ENCODE data around the gene TMEM91. TPM values are rescaled to one million over a fixed set of nuclear protein-coding genes. Genes with fewer than 3 reads are reported as not detected.
"Not testable (repeated sequence)": the region's sequence is repeated elsewhere in the genome, so short reads cannot be mapped to it uniquely, and the experiment has no call there.

Gene TMEM91
- total RNA-seq, 4 donors from 2014 or later, result 9.7 to 17.2 (median 14.1) TPM

DNA sequence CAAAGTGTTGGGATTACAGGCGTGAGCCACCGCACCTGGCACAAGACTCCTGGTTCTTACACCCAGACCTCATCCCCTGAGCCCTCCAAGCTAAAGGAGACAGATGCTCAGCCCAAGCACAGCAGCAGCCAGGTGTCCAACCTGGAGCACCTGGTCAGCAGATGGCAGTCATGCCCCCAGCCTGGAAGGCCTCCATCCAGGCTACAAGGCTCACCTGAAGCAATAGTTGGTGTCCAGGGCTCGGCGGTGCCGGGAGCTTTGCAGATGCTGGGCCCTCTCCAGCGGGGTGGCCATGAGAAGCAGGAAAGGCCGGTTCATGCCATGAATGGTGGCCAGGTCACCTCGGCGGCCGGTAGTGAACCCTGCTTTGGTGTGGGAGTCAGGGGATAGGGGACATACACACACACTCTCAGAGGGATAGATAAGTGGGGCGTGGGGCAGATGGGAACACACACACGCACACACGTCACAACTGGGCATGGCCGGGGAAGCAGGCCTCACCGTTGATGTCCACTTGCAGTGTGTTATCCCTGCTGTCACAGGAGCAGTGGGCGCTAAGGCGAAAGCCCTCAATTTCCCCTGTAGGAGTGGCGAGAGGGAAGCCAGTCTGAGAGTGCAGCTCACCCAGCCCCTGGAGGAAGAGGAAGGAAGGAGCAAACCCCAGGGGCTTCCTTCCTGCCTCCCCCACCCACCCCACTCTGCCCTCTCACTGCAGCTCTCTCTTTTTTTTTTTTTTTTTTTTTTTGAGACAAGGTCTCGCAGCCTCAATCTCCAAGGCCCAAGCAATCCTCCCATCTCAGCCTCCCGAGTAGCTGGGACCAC, 34.5 kb upstream of the TMEM91 start:
- intact Hi-C loops (cut with DNase I), result no loop called here
- DNase-seq (ENCODE audit: extremely low spot score), result no peak
- Histone ChIP-seq H3K27ac (replicated peaks in 1 of 4) (no peak overlapping the region), H3K9me3 (no peaks in the 10 kb centered on the region), H3K36me3 (peaks cover 20 to 91% (median 72%) of the 10 kb centered on the region in 4 donors), H3K27me3 (no peaks in the 10 kb centered on the region), H3K4me3 (no peak overlapping the region), H3K4me1 (peaks cover 0 to 5% (median 0%) of the 10 kb centered on the region in 4 donors)
- TF ChIP-seq EP300 (IDR thresholded peaks at IDR 0.05) (no peak), POLR2A (IDR thresholded peaks at IDR 0.05; ENCODE audit: low read depth) (no peak), POLR2AphosphoS5 (IDR thresholded peaks at IDR 0.05) (no peak)
- TF ChIP-seq, protein P1, sequence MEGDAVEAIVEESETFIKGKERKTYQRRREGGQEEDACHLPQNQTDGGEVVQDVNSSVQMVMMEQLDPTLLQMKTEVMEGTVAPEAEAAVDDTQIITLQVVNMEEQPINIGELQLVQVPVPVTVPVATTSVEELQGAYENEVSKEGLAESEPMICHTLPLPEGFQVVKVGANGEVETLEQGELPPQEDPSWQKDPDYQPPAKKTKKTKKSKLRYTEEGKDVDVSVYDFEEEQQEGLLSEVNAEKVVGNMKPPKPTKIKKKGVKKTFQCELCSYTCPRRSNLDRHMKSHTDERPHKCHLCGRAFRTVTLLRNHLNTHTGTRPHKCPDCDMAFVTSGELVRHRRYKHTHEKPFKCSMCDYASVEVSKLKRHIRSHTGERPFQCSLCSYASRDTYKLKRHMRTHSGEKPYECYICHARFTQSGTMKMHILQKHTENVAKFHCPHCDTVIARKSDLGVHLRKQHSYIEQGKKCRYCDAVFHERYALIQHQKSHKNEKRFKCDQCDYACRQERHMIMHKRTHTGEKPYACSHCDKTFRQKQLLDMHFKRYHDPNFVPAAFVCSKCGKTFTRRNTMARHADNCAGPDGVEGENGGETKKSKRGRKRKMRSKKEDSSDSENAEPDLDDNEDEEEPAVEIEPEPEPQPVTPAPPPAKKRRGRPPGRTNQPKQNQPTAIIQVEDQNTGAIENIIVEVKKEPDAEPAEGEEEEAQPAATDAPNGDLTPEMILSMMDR (IDR thresholded peaks at IDR 0.05), result no peak
- WGBS, result 90% methylated on average over 20 of the region's 20 CpGs

DNA sequence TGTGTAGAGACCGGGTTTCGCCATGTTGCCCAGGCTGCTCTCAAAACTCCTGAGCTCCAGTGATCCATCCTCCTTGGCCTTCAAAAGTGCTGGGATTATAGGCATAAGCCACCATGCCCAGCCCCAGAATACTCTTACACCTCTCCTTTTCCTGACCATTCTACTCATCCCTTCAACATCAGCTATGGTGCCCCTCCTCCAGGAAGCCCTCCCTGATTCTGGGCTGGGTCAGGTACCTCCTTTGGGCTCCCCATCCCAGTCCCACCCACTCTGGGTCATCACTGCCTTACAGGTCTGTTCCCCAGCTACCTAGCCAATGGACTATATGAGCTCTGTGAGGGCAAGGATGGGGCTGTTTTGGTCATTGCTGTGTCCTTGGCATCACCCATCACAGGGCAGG, 32.2 kb upstream of the TMEM91 start:
- Histone ChIP-seq H3K27me3 (no peaks in the 10 kb centered on the region), H3K36me3 (peaks cover 20 to 90% (median 69%) of the 10 kb centered on the region in 4 donors), H3K4me3 (no peak overlapping the region), H3K4me1 (peaks cover 0 to 9% (median 4%) of the 10 kb centered on the region in 4 donors), H3K9me3 (no peaks in the 10 kb centered on the region), H3K27ac (replicated peaks in 1 of 4) (no peak overlapping the region)
- 86% methylated on average over 2 of the region's 2 CpGs for WGBS
- DNase-seq (ENCODE audit: extremely low spot score), result no peak
- TF ChIP-seq EP300 (IDR thresholded peaks at IDR 0.05), result no peak
- TF ChIP-seq POLR2A (IDR thresholded peaks at IDR 0.05; ENCODE audit: low read depth), result no peak
- TF ChIP-seq, protein P1 (IDR thresholded peaks at IDR 0.05), result no peak
- TF ChIP-seq POLR2AphosphoS5 (IDR thresholded peaks at IDR 0.05), result no peak
- intact Hi-C loops (cut with DNase I), result no loop called here

DNA sequence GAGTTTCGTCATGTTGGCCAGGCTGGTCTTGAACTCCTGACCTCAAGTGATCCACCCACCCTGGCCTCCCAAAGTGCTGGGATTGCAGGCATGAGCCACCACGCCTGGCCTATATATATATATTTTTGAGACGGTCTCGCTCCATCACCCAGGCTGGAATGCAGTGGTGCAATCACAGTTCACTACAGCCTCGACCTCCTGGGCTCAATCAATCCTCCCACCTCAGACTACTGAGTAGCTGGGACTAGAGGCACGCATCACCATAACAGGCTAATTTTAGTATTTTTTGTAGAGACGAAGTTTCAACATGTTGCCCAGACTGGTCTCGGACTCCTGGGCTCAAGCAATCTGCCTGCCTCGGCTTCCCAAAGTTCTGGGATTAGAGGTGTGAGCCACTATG, 29.4 kb upstream of the TMEM91 start:
- Histone ChIP-seq H3K36me3 (peaks cover 13 to 65% (median 50%) of the 10 kb centered on the region in 4 donors), H3K4me1 (peaks cover 14 to 32% (median 31%) of the 10 kb centered on the region in 4 donors)
- H3K9me3 ChIP-seq; H3K27me3 ChIP-seq; H3K4me3 ChIP-seq; DNase-seq (ENCODE audit: extremely low spot score); H3K27ac ChIP-seq (replicated peaks in 1 of 4); intact Hi-C loops (cut with DNase I): not testable (repeated sequence)
- 94% methylated on average over 9 of the region's 9 CpGs for WGBS

DNA sequence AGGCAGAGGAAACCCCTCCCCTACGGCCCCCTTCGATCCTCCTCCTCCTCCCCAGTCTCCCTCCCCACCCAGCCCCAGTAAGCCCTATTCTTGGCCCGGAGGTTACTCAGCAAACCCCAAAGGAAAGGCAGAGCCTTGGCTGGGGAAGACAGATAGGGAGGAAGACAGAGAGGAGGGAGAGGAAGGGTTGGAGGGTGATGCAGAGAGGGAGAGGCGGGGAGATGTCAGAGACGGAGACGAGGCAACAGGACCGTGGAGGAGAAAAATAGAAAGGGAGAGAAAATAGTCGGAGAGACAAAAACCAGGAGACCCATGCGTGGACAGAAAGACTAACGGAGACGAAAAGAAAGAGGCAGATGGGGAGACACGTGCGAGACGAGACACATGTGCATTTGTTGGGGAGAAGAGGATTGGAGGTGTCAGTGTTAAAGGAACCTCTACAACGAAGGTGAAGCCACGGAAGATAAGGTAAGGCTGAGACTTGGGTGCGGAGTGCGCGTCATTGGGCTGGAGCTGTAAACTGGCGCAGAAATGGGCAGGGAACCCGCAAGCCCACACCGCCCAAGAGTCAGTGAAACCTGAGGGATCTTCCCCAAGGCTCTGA, 25.5 kb upstream of the TMEM91 start:
- TF ChIP-seq EP300 (IDR thresholded peaks at IDR 0.05) (no peak), POLR2AphosphoS5 (IDR thresholded peaks at IDR 0.05) (no peak), POLR2A (IDR thresholded peaks at IDR 0.05; ENCODE audit: low read depth) (no peak)
- TF ChIP-seq, protein P1 (IDR thresholded peaks at IDR 0.05), result no peak
- peaks cover 0 to 25% (median 20%) of the 10 kb centered on the region in 4 donors for H3K36me3 ChIP-seq
- peaks cover 20 to 60% (median 57%) of the 10 kb centered on the region in 4 donors for H3K4me1 ChIP-seq
- WGBS, result 4% methylated on average over 22 of the region's 22 CpGs
- H3K9me3 ChIP-seq, result no peaks in the 10 kb centered on the region
- H3K27ac ChIP-seq (replicated peaks in 1 of 4), result peak overlapping the region; percentile 87 to 95 (median 93)
- DNase-seq (ENCODE audit: extremely low spot score), result no peak
- peaks cover 0 to 6% (median 0%) of the 10 kb centered on the region in 4 donors for H3K27me3 ChIP-seq
- H3K4me3 ChIP-seq, result peak overlapping the region; percentile 80 to 90 (median 88)
- intact Hi-C loops (cut with DNase I), result loop anchor here (5.0 kb wide), 2 partner anchors 34 to 76 kb away; partner anchors contain the start of gene B3GNT8

Data from esophagus muscularis mucosa (tissue), 4 donors.